WTC11 (cell line): Measurements from ENCODE around the gene RPP21. TPM values are rescaled to one million over a fixed set of nuclear protein-coding genes. Genes with fewer than 3 reads are reported as not detected.
A peak's percentile ranks its signal among the peaks of the same experiment; 100 is the strongest.

Experiments used
- ATAC-seq: fragments of 200-7000 bp; cut with Tn5 transposase; 2 replicates; pipeline ENCODE4 v1.10.0; 2021; ENCODE audit warnings: mild to moderate bottlenecking, moderate library complexity
- CTCF ChIA-PET: fragments of 300-600 bp; sonication (Branson Sonifier 250); formaldehyde crosslinking; loops from one replicate; lab custom pipeline; 2021; ENCODE audit warnings: antibody characterized with exemption; lab: Charles Lee
- POLR2A ChIA-PET: fragments of 350-600 bp; sonication (Branson Sonifier 250); formaldehyde crosslinking; loops from one replicate; lab custom pipeline; 2021; ENCODE audit warnings: antibody characterized with exemption; lab: Charles Lee
- DNase-seq: peaks from one replicate; pipeline ENCODE4 v3.0.0; 2021; ENCODE audit warnings: low spot score
- H3K27ac Mint-ChIP-seq: 2 replicates; pipeline ENCODE4 v1.8.0; 2021; ENCODE audit warnings: mixed read lengths
- H3K27me3 Mint-ChIP-seq: 2 replicates; pipeline ENCODE4 v1.8.0; 2021; ENCODE audit warnings: low read depth, mild to moderate bottlenecking, moderate library complexity, mixed read lengths
- H3K36me3 Mint-ChIP-seq: 2 replicates; pipeline ENCODE4 v1.8.0; 2021; ENCODE audit warnings: mixed read lengths
- H3K4me1 Mint-ChIP-seq: 2 replicates; pipeline ENCODE4 v1.8.0; 2022; ENCODE audit warnings: mixed read lengths
- H3K4me3 Mint-ChIP-seq: 2 replicates; pipeline ENCODE4 v1.8.0; 2021; ENCODE audit warnings: mild to moderate bottlenecking, moderate library complexity, mixed read lengths
- H3K9me3 Mint-ChIP-seq: 2 replicates; pipeline ENCODE4 v1.8.0; 2021; ENCODE audit warnings: mixed read lengths
- ATF1 ChIP-seq: sonication (generic); formaldehyde crosslinking; IDR thresholded peaks from 2 replicates; pipeline ENCODE4 v1.8.1; 2023; ENCODE audit warnings: mild to moderate bottlenecking, moderate library complexity, missing genetic modification reagents
- CBFB ChIP-seq: sonication (generic); formaldehyde crosslinking; IDR thresholded peaks from 2 replicates; pipeline ENCODE4 v1.8.1; 2022; ENCODE audit warnings: mild to moderate bottlenecking, low read depth, missing genetic modification reagents
- CDX4 ChIP-seq: fragments of 250-450 bp; sonication (Bioruptor Pico); IDR thresholded peaks from 2 replicates; pipeline ENCODE4 v1.9.0; 2021; ENCODE audit warnings: moderate library complexity, mild to moderate bottlenecking, inconsistent platforms, borderline replicate concordance
- E2F1 ChIP-seq: sonication (generic); formaldehyde crosslinking; IDR thresholded peaks from 2 replicates; pipeline ENCODE4 v1.8.0; 2022; ENCODE audit warnings: mild to moderate bottlenecking, missing genetic modification reagents
- EMX1 ChIP-seq: fragments of 250-450 bp; sonication (Bioruptor Pico); IDR thresholded peaks from 2 replicates; pipeline ENCODE4 v1.8.0; 2021; ENCODE audit warnings: mild to moderate bottlenecking
- ERG ChIP-seq: fragments of 250-450 bp; sonication (Bioruptor Pico); IDR thresholded peaks from 2 replicates; pipeline ENCODE4 v1.8.0; 2021; ENCODE audit warnings: mild to moderate bottlenecking
- HMGA2 ChIP-seq: fragments of 250-450 bp; sonication (Bioruptor Pico); IDR thresholded peaks from 2 replicates; pipeline ENCODE4 v1.4.0; 2021; ENCODE audit warnings: mild to moderate bottlenecking, moderate library complexity
- IRF2 ChIP-seq: sonication (generic); formaldehyde crosslinking; IDR thresholded peaks from 2 replicates; pipeline ENCODE4 v1.8.0; 2022; ENCODE audit warnings: low read depth, missing genetic modification reagents, borderline replicate concordance
- MYBL2 ChIP-seq: sonication (generic); formaldehyde crosslinking; IDR thresholded peaks from 2 replicates; pipeline ENCODE4 v1.8.1; 2023; ENCODE audit warnings: mild to moderate bottlenecking, moderate library complexity, missing genetic modification reagents
- NFATC4 ChIP-seq: fragments of 250-450 bp; sonication (Bioruptor Pico); IDR thresholded peaks from 2 replicates; pipeline ENCODE4 v1.9.0; 2021; ENCODE audit warnings: mild to moderate bottlenecking
- PREB ChIP-seq: sonication (generic); formaldehyde crosslinking; IDR thresholded peaks from 2 replicates; pipeline ENCODE4 v1.8.1; 2022; ENCODE audit warnings: mild to moderate bottlenecking, missing genetic modification reagents, moderate library complexity, borderline replicate concordance
- TP53 ChIP-seq: sonication (generic); formaldehyde crosslinking; IDR thresholded peaks from 2 replicates; pipeline ENCODE4 v1.8.1; 2023; ENCODE audit warnings: mild to moderate bottlenecking, missing genetic modification reagents
- ZBTB21 ChIP-seq: sonication (generic); formaldehyde crosslinking; IDR thresholded peaks from 2 replicates; pipeline ENCODE4 v1.8.1; 2023; ENCODE audit warnings: mild to moderate bottlenecking, missing genetic modification reagents, borderline replicate concordance
- ZNF232 ChIP-seq: sonication (generic); formaldehyde crosslinking; IDR thresholded peaks from 2 replicates; pipeline ENCODE4 v1.8.0; 2022; ENCODE audit warnings: mild to moderate bottlenecking, missing genetic modification reagents
- ZNF281 ChIP-seq: sonication (generic); formaldehyde crosslinking; IDR thresholded peaks from 2 replicates; pipeline ENCODE4 v1.8.0; 2023; ENCODE audit warnings: mild to moderate bottlenecking, missing genetic modification reagents
- ZNF416 ChIP-seq: fragments of 250-450 bp; sonication (Bioruptor Pico); IDR thresholded peaks from 2 replicates; pipeline ENCODE4 v1.9.0; 2021; ENCODE audit warnings: mild to moderate bottlenecking, inconsistent platforms
- total RNA-seq: library from RNA; stranded (reverse); gene quantifications from 3 replicates; pipeline ENCODE4 v1.2.3, GENCODE V29; 2021

The RPP21 gene
- total RNA-seq, 1 experiment from 2014 or later: 64.1 TPM

- ATAC-seq (no peak), DNase-seq (peak; percentile 21)
- Mint-ChIP-seq H3K36me3 (no peaks in the 10 kb centered on the region), H3K27ac (peak overlapping the region; percentile 99), H3K27me3 (no peaks in the 10 kb centered on the region; the same call in 1 of the 2 replicates), H3K9me3 (no peaks in the 10 kb centered on the region), H3K4me1 (peaks cover 80% of the 10 kb centered on the region), H3K4me3 (peak overlapping the region; percentile 55)
- TF ChIP-seq TP53 (no peak), ZBTB21 (CRISPR knock-in tag) (no peak), ZNF416 (CRISPR knock-in tag) (no peak), NFATC4 (CRISPR knock-in tag) (no peak), CBFB (CRISPR knock-in tag) (no peak), MYBL2 (CRISPR knock-in tag) (no peak), ZNF232 (CRISPR knock-in tag) (no peak), E2F1 (CRISPR knock-in tag) (no peak), PREB (CRISPR knock-in tag) (no peak)
- CTCF ChIA-PET: interaction anchor here (1.4 kb wide), 1 partner anchor 84 kb away, joined by 3 read pairs; no protein-coding TSS in a partner anchor
- POLR2A ChIA-PET: interaction anchor here (0.7 to 1.0 kb wide), 2 partner anchors 17 to 96 kb away, joined by 3 to 8 read pairs; no protein-coding TSS in a partner anchor
These were observed 22.1 kb upstream of the RPP21 start for GRCh38 chr6:30322527-30323501.

GRCh38 chr6:30323806-30324205 is 21.1 kb upstream of the RPP21 start:
- TF ChIP-seq ERG (CRISPR knock-in tag) (no peak), CDX4 (CRISPR knock-in tag) (no peak), TP53 (no peak), ZNF281 (CRISPR knock-in tag) (no peak), EMX1 (no peak), HMGA2 (CRISPR knock-in tag) (no peak), IRF2 (CRISPR knock-in tag) (no peak), ATF1 (CRISPR knock-in tag) (no peak)
- no peaks in the 10 kb centered on the region for H3K9me3 Mint-ChIP-seq

More at GRCh38 chr6:30323806-30324205, 21.1 kb upstream of the RPP21 start:
- CTCF ChIA-PET: interaction anchor here (1.4 kb wide), 1 partner anchor 85 kb away, joined by 3 read pairs; no protein-coding TSS in a partner anchor
- no peak for DNase-seq
- peaks cover 1% of the 10 kb centered on the region for H3K36me3 Mint-ChIP-seq
- peak overlapping the region; percentile 55; the same call in 1 of the 2 replicates for H3K4me3 Mint-ChIP-seq
- no peak for ATAC-seq
- peaks cover 74% of the 10 kb centered on the region for H3K4me1 Mint-ChIP-seq
- POLR2A ChIA-PET: no interaction called here
- no peaks in the 10 kb centered on the region; the same call in 1 of the 2 replicates for H3K27me3 Mint-ChIP-seq
- H3K27ac Mint-ChIP-seq: peak overlapping the region; percentile 99
